SK-N-MC (cell line): ENCODE measurements around the gene OAS1.

ENCODE experiments used
- EZH2 ChIP-seq: fragments of 200-600 bp; sonication (generic); IDR thresholded peaks from one replicate; pipeline ENCODE4 v1.6.1; 2017; ENCODE audit warnings: antibody characterized with exemption
- POLR2AphosphoS5 ChIP-seq: IDR thresholded peaks from 2 replicates; pipeline ENCODE4 v1.6.1; 2012; ENCODE audit warnings: mild to moderate bottlenecking, low read depth, low read length, borderline replicate concordance

GRCh38 chr12:112945515-112945914 lies 38.8 kb downstream of the OAS1 start:
- TF ChIP-seq POLR2AphosphoS5 (no peak), EZH2 (no peak)
